ENCODE measurements around the gene NAV1. TPM values are rescaled to one million over a fixed set of nuclear protein-coding genes. Genes with fewer than 3 reads are reported as not detected.

Gene NAV1
- total RNA-seq, 4 donors from 2014 or later, result 11.4 to 35.8 (median 18.0) TPM

GRCh38 chr1:201496296-201496690, 42.6 kb upstream of the NAV1 start:
- H3K27me3 ChIP-seq, result no peaks in the 10 kb centered on the region
- peaks cover 3 to 59% of the 10 kb centered on the region in 2 donors for H3K36me3 ChIP-seq
- H3K27ac ChIP-seq, result peak overlapping the region; percentile 80 to 97 (median 97)
- peak overlapping the region in 1 of 2 donors; percentile 32 for H3K4me3 ChIP-seq
- no peak for ATAC-seq
- 15 to 23% methylated on average over 8 of the region's 8 CpGs for WGBS, 2 donors (ENCODE audit: low coverage in 1 of 2)
- TF ChIP-seq POLR2AphosphoS5 (IDR thresholded peaks at IDR 0.05), result no peak
- no peak for TF ChIP-seq CTCF (IDR thresholded peaks at IDR 0.05)
- TF ChIP-seq POLR2A (IDR thresholded peaks at IDR 0.05), result no peak
- no peak for TF ChIP-seq EP300 (IDR thresholded peaks at IDR 0.05)
- H3K4me1 ChIP-seq, result peaks cover 36 to 100% (median 81%) of the 10 kb centered on the region in 3 donors
- H3K9me3 ChIP-seq, result no peaks in the 10 kb centered on the region

DNA sequence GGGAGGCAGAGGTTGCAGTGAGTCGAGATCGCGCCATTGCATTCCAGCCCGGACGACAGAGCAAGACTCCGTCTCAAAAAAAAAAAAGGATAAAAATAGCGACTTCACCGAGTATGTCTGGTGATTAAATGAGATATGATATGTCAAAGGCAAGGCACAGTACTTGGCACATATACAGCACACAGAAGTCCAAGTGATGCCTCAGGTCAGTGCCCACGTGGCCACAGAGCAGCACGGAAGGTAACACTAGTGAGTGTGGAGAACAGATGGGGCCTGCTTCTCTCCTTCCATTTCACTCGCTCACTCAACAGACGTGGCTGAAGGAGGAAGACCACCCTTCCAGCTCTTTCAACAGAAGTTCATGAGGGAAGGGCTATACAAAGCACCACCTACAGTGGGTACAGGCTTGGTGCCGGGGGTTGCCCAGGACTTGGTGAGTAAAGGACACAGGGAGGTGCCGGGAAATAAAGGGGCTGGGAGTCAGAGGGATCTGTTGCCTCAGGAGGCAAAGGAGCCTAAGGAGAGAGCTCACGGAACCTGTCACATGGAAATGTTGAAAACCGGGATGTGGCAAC, 40.9 kb upstream of the NAV1 start:
- peaks cover 33 to 100% (median 75%) of the 10 kb centered on the region in 3 donors for H3K4me1 ChIP-seq
- H3K4me3 ChIP-seq, result peak overlapping the region in 1 of 2 donors; percentile 83
- H3K9me3 ChIP-seq, result no peaks in the 10 kb centered on the region
- WGBS, 2 donors (ENCODE audit: low coverage in 1 of 2), result 48 to 53% methylated on average over 10 to 14 of the region's 16 CpGs
- no peak for ATAC-seq
- peaks cover 3 to 46% of the 10 kb centered on the region in 2 donors for H3K36me3 ChIP-seq
- peak overlapping the region; percentile 80 to 97 (median 97) for H3K27ac ChIP-seq
- TF ChIP-seq CTCF (IDR thresholded peaks at IDR 0.05), result no peak
- TF ChIP-seq POLR2A (IDR thresholded peaks at IDR 0.05), result peak in 1 of 2 donors; percentile 10
- no peak for TF ChIP-seq EP300 (IDR thresholded peaks at IDR 0.05)
- TF ChIP-seq POLR2AphosphoS5 (IDR thresholded peaks at IDR 0.05), result peak; percentile 29
- no peaks in the 10 kb centered on the region for H3K27me3 ChIP-seq

DNA sequence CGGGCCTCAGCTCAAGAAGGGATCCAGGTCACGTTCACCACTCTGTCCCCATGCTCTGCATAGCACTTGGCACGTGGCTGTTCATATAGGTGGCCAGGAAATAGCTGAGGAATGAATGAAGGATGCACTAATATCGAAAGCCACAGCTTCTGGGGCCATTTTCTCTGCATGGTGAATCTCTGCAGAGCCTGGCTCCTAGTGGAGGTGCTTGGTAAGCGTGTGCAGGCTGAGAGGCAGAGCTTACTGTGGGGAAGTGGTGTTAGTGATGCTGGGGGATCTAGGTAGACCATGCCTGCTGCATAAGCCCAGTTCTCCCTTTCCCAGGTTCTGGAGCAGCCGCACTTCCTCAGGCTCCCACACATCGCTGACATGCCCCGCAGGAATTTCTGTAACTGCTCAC, 40.3 kb upstream of the NAV1 start:
- ATAC-seq, result no peak
- Histone ChIP-seq H3K4me1 (peaks cover 29 to 100% (median 70%) of the 10 kb centered on the region in 3 donors), H3K36me3 (peaks cover 3 to 40% of the 10 kb centered on the region in 2 donors), H3K27me3 (no peaks in the 10 kb centered on the region), H3K9me3 (no peaks in the 10 kb centered on the region), H3K27ac (peak overlapping the region; percentile 80 to 97 (median 97)), H3K4me3 (peak overlapping the region in 1 of 2 donors; percentile 83)
- TF ChIP-seq CTCF (IDR thresholded peaks at IDR 0.05) (peak in 1 of 4 experiments; percentile 21), POLR2A (IDR thresholded peaks at IDR 0.05) (peak in 1 of 2 donors; percentile 20), EP300 (IDR thresholded peaks at IDR 0.05) (no peak)
- 31 to 60% methylated on average over 5 to 8 of the region's 8 CpGs for WGBS, 2 donors (ENCODE audit: low coverage in 1 of 2)

DNA sequence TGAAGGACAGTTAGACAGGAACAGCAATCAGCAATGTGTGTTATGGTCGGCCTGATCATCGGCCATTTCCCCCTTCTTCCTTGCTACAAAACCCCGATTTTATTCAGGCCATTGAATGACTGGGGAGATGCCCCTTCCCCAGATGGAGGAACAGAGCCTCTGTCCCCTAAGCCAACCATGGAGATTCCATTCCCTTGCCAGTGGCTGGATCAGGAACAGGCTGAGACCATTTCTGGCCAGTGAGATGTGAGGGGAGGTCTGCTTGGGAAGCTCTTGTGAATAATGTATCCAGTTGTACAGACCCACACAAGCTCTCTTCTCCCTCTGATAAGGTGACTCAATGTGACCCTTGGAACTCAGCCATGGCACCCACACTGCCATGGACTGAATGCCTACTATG, 39.7 kb upstream of the NAV1 start:
- TF ChIP-seq POLR2A (IDR thresholded peaks at IDR 0.05) (no peak), CTCF (IDR thresholded peaks at IDR 0.05) (no peak), EP300 (IDR thresholded peaks at IDR 0.05) (no peak), POLR2AphosphoS5 (IDR thresholded peaks at IDR 0.05) (no peak)
- H3K27me3 ChIP-seq, result no peaks in the 10 kb centered on the region
- peak overlapping the region; percentile 80 to 97 (median 97) for H3K27ac ChIP-seq
- peak overlapping the region in 1 of 2 donors; percentile 83 for H3K4me3 ChIP-seq
- ATAC-seq, result no peak
- H3K36me3 ChIP-seq, result peaks cover 3 to 34% of the 10 kb centered on the region in 2 donors
- 60 to 71% methylated on average over 1 to 3 of the region's 3 CpGs for WGBS, 2 donors (ENCODE audit: low coverage in 1 of 2)
- peaks cover 23 to 100% (median 66%) of the 10 kb centered on the region in 3 donors for H3K4me1 ChIP-seq
- H3K9me3 ChIP-seq, result no peaks in the 10 kb centered on the region
